KOPT-K1 (cell line): ENCODE data around the gene TSPEAR.
"Not testable (repeated sequence)": the region's sequence is repeated elsewhere in the genome, so short reads cannot be mapped to it uniquely, and the experiment has no call there.

Source experiments
- H3K27ac ChIP-seq: fragments of 200-600 bp; sonication (generic); 2 replicates; pipeline ENCODE4 v1.5.1; 2016; ENCODE audit warnings: antibody characterized with exemption, mild to moderate bottlenecking, low read depth, low read length; ENCODE audit not compliant: poor library complexity, severe bottlenecking
- H3K36me3 ChIP-seq: fragments of 200-600 bp; sonication (generic); 2 replicates; pipeline ENCODE4 v1.5.1; 2017; ENCODE audit warnings: antibody characterized with exemption, mild to moderate bottlenecking, low read length, moderate library complexity; ENCODE audit not compliant: insufficient read depth
- H3K9me3 ChIP-seq: fragments of 200-600 bp; sonication (generic); 2 replicates; pipeline ENCODE4 v1.5.1; 2017; ENCODE audit warnings: antibody characterized with exemption, low read length, mild to moderate bottlenecking; ENCODE audit not compliant: insufficient read depth, poor library complexity, severe bottlenecking

TSPEAR gene

DNA sequence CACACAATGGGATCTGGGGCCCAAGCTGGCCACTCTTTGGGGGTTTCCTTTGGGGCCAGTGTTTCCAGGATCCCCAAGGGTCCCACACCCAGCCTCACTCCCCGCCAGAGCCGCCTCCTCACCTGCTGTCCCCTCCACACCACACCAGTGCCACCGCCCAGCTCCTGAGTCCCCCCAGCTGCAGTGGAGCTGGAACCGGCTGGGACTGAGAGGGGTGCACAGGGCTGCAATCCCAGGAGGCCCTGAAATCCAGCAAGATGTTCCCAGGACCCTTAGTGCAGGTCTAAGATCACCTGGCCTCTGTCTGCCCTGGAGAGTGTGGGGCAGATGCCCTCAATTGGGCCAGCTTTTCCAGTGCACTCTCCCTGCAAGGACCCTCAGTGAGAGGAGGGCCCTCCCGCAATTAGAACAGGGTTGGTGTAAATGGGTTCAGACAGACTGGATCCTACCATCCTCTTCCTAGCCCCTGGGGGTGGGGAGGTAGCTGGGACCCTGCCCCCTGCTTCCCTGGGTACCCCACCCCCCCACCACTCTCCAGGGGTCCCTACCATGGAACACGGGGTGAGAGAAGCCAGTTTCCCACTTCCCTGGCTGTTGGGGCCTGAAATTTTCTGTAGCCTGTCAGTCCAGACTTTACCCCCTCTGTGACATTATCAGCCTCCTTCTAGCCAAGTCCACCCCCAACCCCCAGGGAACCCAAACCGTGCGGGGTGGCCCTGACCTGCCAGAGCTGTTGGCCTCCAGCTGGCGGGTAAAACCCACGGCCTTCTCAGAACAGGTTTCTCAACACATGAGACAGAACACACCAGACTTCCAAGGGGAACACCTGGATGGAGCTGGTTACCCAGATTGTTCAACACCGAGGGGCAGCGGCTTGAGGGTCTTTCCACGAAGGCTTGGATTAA lies 7.4 kb downstream of the TSPEAR start:
- no peaks in the 10 kb centered on the region for H3K36me3 ChIP-seq
- H3K9me3 ChIP-seq: peaks cover 11% of the 10 kb centered on the region
- no peak overlapping the region for H3K27ac ChIP-seq

DNA sequence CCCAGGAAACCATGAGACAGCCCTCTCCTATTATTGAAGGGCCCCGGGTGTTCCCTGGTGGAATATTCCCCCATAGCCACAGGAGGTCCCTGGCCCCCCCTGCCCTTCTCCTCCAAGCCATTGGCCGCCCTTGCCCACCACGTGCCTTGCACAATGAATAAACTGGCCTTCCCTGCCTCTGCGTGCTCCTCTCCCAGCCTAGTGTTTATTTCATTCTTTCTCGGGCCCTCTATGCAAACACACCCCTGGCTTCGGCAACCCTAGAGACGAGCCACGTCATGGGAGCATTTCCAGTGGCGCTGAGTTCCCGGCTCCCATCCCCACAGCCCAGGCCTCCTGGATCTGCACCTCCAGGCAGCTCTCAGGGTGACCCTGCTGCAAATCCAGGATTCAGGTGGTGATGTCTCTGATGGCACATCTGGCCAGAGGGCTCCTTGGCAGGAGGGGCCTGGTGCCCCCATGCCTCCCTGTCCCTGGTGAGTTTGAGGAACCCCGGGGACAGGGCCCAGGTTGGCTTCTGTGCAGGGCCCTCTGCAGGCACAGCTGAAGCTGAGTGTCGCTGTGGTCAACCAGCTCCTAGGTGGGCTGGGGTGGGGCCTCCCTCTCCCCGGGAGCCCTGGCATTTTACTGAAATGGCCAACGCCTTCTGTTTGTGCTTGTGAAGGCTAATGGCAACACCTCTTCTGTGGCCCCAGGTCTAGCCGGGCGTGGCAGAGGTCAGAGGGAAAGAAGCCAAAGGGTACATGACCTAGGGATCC lies 8.2 kb downstream of the TSPEAR start:
- Histone ChIP-seq H3K9me3 (peaks cover 11% of the 10 kb centered on the region), H3K36me3 (no peaks in the 10 kb centered on the region), H3K27ac (no peak overlapping the region)

DNA sequence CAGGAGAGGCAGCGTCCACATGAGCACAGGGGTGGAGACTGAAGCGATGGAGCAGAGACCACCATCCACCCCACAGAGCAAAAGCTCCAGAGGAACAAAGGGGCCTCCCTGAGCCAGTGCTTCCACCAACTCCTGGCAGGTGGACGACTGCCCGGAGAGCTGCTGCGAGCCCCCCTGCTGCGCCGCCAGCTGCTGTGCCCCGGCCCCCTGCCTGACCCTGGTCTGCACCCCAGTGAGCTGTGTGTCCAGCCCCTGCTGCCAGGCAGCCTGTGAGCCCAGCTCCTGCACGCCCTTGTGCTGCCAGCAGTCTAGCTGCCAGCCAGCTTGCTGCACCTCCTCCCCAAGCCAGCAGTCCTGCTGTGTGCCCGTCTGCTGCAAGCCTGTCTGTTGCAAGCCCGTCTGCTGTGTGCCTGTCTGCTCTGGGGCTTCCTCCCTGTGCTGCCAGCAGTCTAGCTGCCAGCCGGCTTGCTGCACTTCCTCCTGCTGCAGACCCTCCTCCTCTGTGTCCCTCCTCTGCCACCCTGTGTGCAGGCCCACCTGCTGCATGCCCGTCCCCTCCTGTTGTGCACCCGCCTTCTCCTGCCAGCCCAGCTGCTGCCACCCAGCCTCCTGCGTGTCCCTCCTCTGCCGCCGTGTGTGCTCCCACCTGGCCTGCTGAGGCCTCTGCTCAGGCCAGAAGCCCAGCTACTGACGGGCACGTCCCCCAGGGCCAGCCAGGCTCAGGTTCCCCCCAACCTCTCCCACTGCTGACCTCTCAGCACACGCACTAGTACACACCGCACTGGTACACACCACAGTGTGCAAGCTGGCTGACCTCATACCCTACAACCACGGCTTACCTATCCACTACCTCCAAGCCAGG lies 9.0 kb downstream of the TSPEAR start:
- H3K36me3 ChIP-seq: no peaks in the 10 kb centered on the region
- H3K27ac ChIP-seq: no peak overlapping the region
- peaks cover 11% of the 10 kb centered on the region for H3K9me3 ChIP-seq

DNA sequence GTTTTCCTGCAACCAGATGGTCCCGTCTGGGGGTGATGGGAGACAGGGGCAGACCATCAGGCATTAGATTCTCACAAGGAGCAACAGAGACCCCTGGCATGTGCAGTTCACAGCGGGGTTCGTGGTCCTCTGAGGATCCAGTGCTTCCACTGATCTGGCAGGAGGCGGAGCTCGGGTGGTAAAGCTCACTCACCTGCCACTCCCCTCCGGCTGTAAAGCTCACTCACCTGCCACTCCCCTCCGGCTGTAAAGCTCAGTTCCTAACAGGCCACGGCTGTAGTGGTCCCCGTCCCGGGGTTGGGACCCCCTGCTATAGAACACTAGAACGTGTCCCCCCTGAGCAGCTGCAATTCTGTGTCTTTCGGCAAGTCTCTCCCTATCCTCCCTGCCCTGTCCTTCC lies 9.8 kb downstream of the TSPEAR start:
- no peaks in the 10 kb centered on the region for H3K36me3 ChIP-seq
- H3K27ac ChIP-seq: no peak overlapping the region
- H3K9me3 ChIP-seq: peaks cover 7% of the 10 kb centered on the region

DNA sequence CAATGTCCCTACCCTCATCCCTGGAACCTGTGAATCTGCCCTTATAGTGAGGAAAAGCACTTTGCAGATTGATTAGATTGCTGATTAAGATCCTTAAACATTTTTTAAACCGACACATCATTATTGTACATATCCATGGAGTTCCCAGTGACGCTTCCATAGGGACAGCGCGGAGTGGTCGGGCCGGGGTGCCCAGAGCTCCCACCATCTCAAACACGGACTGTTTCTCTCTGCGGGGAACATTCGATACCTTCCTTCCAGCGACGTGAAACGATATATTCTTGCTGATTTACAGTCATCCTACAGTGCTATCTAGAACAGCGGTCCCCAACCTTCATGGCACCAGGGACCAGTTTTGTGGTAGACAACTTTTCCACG lies 10.4 kb downstream of the TSPEAR start:
- peaks cover 2% of the 10 kb centered on the region for H3K9me3 ChIP-seq
- no peaks in the 10 kb centered on the region for H3K36me3 ChIP-seq

DNA sequence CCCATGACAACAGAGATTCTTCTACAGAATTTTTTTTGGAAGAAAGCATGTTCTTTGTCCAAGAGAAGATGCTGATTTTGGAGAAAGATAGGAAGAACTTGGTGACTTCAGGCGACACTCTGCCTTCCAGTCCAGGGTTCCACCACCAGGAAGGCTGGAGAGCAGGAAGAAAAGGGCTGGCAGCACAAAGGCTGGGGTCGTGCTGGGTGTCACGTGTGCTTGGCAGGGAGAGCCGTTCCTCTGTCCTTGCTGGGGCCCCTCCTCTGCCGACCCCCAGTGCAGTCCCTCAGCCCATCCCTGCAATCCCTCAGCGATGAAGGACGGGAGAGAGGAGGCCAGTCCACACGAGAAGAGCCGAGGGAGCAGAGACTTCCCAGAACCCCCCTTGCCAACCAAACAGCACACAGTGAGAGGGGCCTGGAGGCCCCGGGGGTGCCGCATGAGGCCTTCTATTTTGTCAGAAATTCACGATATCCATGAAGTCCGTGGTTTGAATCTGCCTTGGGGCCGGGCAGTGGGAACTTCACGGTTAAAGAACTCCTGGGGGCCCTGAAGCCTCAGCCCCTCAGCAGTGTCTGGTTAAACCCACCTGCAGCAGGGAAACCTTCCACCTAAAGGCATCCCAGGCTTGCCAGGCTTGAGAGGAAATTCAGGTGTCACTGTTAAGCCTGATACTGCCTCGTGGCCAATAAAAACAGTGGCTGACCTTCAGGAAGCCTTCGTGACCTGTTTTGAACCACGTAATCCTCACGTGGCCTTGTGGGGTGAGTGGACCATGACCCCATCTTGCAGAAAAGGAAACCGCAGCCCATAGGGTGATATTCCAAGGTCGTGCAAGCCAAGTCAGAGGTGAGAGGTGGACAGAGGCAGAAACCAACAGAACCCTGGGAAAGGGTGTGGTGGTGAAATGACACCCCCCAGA lies 11.0 kb downstream of the TSPEAR start:
- H3K27ac ChIP-seq: no peak overlapping the region
- no peaks in the 10 kb centered on the region for H3K36me3 ChIP-seq
- no peaks in the 10 kb centered on the region for H3K9me3 ChIP-seq

More for the DNA sequence above, 10.4 kb downstream of the TSPEAR start:
- H3K27ac ChIP-seq: no peak overlapping the region

DNA sequence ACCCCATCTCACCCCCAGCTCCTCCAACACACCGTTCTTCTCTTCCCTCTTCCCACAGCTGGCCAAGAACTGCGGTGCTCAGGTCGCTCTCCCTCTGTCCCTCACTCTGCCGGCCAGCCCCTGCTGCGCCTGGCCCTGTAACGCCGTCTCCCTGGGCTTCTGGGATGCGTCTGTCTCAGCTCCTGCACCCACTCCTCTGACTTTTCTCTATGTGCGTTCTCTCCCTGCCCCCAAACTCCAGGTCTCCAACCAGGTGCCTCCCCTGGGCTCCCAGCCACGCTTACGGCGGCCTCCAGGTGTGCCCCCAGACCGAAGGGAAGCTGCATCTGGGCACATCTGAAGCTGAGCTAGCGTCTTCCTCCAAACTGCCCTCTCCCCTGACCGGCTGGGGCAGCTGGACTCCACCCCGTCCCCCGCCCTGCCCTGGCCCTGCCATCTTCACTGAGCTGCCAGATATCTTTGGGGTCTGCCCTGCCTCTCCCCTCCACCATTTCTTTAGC lies 11.8 kb downstream of the TSPEAR start:
- H3K9me3 ChIP-seq: no peaks in the 10 kb centered on the region
- H3K27ac ChIP-seq: no peak overlapping the region
- H3K36me3 ChIP-seq: no peaks in the 10 kb centered on the region

DNA sequence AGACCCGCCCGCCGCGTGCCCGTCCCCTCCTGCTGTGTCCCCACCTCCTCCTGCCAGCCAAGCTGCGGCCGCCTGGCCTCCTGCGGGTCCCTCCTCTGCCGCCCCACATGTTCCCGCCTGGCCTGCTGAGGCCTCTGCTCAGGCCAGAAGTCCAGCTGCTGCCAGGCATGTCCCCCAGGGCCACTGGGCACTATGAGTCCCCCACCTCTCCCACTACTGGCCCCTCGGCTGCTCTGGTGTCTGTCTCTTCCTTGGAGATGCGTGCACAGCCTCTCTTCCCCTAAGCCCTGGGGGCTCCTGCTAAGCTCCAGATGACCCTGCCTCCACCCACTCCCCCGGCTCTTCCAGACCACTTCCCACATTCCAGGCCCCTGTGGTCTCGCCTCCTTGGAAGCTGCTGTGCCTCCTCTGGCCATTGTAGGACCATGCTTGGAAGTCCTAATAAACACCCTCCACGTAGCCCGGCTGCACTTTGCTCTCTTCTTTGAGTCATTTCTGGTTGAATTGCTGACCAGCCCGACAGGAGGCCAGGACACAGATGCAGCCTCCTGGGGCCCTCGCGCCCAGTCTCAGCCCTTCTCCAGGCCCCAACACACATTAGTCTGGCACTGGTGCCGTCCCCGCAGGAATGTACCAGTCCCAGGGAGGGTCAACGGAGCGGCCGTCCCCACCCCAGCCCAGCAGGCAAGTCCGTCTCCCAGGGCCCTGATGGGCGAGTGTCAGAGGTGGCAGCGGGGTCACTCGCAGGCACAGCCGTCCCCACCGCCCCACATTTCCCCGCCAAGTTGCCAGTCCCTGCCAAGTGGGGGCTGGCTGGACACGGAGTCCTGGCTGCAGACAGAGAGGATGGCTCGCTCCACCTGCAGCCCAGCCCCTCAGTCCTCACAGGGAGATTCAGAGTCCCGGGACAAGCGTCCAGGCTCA lies 13.3 kb downstream of the TSPEAR start:
- H3K27ac ChIP-seq: no peak overlapping the region
- no peaks in the 10 kb centered on the region for H3K36me3 ChIP-seq
- H3K9me3 ChIP-seq: peaks cover 11% of the 10 kb centered on the region

DNA sequence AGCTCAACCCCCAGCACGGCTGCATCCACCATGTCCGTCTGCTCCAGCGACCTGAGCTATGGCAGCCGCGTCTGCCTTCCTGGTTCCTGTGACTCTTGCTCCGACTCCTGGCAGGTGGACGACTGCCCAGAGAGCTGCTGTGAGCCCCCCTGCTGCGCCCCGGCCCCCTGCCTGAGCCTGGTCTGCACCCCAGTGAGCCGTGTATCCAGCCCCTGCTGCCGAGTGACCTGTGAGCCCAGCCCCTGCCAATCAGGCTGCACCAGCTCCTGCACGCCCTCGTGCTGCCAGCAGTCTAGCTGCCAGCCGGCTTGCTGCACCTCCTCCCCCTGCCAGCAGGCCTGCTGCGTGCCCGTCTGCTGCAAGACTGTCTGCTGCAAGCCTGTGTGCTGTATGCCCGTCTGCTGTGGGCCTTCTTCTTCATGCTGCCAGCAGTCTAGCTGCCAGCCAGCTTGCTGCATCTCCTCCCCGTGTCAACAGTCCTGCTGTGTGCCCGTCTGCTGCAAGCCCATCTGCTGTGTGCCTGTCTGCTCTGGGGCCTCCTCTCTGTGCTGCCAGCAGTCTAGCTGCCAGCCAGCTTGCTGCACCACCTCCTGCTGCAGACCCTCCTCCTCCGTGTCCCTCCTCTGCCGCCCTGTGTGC lies 14.1 kb downstream of the TSPEAR start, which contains the start of gene KRTAP10-12:
KRTAP10-12 (plus strand) TSS at position 1 of the 639 bp plus-strand sequence; CDS start at position 31, 30 bp downstream.
- not testable (repeated sequence) for H3K36me3 ChIP-seq, H3K27ac ChIP-seq
- H3K9me3 ChIP-seq: peaks cover 18% of the 10 kb centered on the region

DNA sequence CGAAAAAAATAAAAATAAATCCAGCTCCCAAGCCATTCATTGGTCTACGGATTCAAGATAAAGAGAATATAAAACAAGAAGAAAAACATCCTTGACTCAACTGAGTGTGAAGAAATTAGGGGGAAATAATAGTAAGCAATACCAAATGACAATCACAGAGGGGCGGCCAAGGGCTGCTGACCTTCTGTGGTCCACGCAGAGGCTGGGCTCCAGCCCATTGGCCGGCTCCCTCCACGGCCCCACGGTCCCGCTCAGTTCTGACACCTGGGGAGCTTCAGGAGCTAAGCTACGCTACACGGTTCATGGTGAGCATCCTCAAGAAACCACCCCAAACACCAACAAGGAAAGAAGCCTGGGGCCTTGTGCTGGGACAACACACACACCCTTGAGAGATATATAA lies 14.8 kb downstream of the TSPEAR start:
- peaks cover 18% of the 10 kb centered on the region for H3K9me3 ChIP-seq
- H3K36me3 ChIP-seq: no peaks in the 10 kb centered on the region
- H3K27ac ChIP-seq: no peak overlapping the region

DNA sequence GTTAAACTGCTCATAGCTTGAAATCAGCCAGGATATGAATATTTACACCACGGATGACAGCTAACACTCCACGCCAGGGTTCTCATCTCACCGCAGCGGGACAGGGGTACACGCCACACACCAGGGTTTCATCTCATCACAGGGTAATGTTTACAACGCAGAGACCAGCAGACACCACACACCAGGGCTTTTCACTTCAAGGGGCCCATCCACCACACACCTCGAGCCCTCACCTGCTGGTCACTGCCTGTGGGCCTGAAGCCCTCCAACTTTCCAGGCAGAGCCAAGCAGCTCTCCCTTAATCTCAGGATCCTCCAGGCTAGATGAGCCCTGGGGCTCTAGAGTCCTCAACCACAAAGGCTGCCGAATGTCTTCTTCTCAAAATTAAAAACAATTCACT lies 15.7 kb downstream of the TSPEAR start:
- no peak overlapping the region for H3K27ac ChIP-seq
- H3K36me3 ChIP-seq: no peaks in the 10 kb centered on the region

DNA sequence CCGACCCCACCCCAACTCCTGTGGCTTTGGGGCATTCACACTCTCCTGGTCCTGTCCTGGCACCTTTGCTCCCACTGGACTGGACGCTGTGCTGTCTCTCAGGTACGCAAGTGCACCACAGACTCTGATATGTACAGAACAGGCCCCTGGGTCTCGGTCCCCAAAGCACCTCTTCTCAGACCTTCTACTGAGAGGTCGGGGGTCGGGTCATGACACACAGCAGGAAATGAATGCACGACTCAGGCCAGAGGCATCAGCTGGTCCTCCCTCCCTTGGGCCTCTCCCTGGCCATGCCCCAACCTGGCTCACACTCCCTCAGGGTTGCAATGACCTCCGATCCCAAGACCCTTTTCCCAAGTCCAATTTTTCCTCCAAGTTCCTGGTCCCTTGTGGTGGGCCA lies 16.2 kb downstream of the TSPEAR start:
- H3K27ac ChIP-seq: no peak overlapping the region
- no peaks in the 10 kb centered on the region for H3K36me3 ChIP-seq
- peaks cover 18% of the 10 kb centered on the region for H3K9me3 ChIP-seq

More for the DNA sequence above, 15.7 kb downstream of the TSPEAR start:
- peaks cover 18% of the 10 kb centered on the region for H3K9me3 ChIP-seq

DNA sequence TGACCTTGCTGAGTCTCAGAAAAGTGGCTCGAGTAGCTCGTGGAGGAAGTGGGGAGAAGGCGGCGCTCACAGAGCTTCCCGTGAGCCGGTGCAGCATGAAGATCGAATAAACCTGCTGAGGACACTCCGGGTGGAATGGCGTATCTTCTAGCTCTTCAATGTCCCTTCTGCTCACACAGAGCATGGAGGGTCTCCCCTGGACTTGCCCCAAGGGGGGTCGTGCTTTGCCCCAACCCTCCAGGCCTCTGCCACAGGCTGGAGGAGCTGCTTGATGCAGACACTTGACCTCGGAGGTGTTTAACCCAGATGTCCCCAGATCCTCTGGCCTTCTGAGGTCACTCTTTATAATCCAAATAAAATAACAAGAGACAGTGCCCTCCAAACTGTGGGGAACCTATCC lies 16.6 kb downstream of the TSPEAR start:
- H3K9me3 ChIP-seq: peaks cover 18% of the 10 kb centered on the region
- no peak overlapping the region for H3K27ac ChIP-seq
- H3K36me3 ChIP-seq: no peaks in the 10 kb centered on the region
